ENCODE results near the gene PPIL1.
"Not testable (repeated sequence)": the region's sequence is repeated elsewhere in the genome, so short reads cannot be mapped to it uniquely, and the experiment has no call there.

The PPIL1 gene

DNA sequence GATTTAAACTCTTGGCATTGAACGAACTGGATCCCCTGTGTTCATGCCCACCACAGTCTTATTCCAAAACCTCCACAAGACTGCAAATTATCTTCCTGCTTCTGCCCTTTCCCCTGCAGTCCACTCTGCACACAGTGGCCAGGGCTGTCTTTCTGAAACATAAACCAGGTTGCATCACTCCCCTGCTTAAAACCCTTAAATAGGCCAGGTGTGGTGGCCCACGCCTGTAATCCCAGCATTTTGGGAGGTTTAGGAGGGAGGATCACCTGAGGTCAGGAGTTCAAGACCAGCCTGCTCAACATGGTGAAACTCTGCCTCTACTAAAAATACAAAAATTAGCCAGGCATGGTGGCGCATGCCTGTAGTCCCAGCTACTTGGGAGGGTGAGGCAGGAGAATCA lies 61.6 kb downstream of the PPIL1 start:
- DNase-seq = not testable (repeated sequence)

DNA sequence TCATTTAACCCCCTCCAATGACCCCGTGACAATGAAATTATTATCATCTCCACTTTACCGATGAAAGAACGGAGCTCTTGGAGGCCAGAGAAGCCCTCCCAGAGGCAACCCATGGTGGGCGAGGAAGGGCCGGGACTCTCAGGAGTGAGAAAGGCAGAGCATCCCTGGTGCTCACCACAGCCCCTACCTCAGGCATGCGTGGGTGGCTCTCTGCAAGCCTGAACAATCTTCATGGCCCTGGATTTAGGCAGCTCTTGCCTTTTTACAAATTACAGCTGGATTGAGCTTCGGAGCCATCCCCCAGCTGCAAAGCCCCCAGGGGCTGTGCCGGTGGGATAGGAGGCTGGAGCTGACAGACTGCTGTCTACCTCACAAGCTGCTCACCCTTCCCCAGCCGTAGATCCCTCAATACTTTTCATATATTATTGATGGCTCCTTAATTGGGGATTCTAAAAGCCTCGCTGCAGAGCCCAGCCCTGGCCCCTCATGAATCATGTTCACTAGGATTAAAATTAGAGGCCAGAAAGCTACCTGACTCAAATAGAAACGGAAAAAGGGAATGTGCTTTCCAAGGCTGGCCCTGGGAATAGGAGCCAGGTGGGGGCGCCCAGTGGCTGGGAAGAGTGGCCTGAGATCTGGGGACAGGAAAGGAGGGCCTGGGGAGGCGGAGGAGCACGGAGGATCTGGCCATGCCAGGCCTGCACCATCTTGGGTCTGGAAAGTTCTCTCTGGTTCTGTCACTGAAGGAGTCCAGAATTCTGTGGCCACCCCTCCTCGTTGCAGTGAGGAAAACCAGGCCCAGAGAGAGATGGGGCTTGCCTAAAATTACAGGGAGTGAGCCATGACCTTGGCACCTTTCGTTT lies 64.4 kb downstream of the PPIL1 start:
- no peak for DNase-seq

DNA sequence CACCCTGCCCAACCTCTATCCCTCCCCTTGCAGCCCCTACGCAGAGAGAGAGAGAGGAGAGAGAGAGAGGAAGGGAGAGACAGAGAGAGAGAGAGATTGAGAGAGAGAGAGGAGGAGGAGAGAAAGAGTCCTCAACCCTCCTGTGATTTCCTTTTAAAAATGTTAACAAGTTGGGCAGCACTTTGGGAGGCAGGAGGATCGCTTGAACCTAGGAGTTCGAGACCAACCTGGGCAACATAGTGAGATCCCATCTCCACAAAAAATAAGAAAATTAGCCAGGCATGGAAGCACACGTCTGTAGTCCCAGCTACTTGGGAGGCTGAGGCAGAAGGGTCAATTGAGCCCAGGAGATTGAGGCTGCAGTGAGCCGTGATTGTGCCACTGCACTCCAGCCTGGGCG lies 65.4 kb downstream of the PPIL1 start:
- no peak for DNase-seq

DNA sequence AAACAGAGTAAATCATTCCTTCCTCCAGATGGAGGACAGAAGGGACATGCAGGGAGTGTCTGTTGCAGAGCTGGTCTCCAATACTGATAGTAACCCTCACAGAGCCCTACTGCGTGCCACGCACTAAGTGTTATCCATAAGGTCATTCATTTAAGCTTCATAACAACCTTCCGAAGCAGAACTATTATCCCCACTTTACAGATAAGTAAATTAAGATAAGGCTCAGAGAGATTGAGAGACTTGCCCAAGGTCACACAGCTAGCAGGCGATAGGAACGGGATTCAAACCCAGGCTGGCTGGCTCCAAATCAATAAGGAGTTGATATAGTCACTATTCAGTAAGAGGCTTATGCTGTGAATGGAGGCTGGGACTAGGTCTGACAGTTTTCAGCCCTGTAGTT lies 66.0 kb downstream of the PPIL1 start:
- no peak for DNase-seq

DNA sequence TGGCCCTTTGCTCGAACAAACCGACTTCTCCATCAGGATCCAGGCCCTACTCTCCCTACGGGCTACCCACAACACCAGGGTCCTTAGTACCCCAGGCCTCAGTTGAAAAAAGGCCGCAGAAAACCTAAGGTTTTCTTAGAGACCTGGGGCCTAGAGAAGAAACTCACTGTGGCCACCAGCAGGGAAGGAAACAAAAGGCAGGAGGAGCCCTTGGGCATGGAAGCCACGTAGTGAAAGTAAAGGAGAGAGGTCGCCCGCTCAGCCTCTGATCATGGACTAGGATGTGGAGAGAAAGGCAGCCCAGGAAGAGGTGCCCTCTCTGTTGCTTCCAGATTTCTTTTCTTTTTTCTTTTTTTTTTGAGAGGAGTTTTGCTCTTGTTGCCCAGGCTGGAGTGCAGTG lies 66.9 kb downstream of the PPIL1 start:
- no peak for DNase-seq

DNA sequence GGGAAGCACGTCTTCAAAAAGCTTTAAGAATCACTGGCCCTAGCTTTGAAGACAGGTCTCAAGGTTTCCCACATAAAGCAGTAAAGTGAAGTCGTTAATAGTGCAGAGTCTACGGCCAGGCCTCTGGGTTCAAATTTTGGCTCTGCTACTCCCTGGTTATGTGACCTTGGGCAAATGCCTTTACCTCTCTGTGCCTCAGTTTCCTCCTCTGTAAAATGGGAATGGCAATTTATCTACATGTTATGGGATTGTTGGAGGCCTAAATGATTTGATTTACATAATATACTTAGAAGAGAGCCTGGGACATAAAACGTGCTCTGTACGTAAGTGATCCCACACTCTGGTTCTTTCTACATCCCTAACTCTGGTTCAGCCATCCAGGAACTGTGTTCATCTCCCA lies 67.5 kb downstream of the PPIL1 start:
- no peak for DNase-seq

DNA sequence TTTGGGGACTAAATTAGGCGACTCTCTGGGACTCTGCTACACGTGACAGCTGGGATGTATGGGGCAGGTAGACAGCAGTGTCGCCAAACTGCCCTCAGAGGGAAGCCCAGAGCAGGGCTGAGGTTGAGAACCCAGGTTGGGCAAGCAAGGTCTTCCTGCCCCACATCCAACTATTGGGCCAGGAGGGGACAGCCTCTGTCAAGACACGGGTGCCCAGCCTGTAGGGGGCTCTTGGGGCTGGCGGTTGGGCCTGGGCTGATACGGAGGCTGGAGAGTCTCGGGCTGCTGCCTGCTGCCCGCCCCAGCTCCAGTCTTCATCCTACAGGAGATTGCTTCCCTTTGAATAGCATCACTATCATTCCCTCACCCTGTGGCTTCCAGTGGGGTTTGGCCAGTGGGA lies 68.7 kb downstream of the PPIL1 start:
- DNase-seq = no peak

DNA sequence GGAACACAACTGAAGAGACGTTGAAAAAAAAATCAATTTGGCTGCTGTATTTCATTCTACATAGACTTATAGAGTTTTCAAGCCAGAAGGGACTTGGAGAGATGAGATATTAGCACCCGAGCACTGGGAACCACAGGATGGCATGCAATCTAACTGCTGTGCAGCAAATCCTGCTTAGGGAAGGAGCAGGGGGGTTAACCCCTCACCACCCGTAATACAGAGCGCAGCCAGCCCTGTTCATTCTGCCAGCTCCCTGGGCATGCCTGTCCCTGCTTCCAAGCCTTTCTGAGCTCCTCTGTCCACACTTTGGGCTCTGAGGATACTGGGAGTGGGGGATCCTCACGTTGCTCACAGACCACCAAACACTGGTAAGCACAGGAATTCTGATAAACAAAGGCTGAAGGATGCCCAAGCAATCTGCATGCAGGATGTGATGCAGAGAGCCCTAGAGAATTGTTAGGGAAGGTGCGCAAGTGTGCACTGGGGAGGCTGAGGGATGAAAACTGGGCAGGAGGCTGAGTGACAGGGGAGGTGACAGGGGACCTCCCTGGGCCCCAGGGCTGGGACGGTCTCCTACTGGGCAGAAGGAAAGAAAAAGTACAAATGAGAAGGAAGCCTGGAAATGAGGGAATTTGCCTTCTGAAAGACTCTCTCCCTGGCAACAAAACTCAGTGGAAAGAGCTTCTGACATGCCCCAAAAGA lies 69.4 kb downstream of the PPIL1 start:
- no peak for DNase-seq

Data from activated CD4-positive, alpha-beta T cell treated with anti-CD3 and anti-CD28 coated beads, Interleukin-2, amount 50 U/mL, for 4 hours (primary cell).